Germinal center (tissue), 1 donor: ENCODE results near the gene HSDL1.

Experiments
- DNase-seq: peaks from one replicate; pipeline ENCODE4 v3.0.0; 2012; ENCODE audit warnings: mixed read lengths, low spot score

The HSDL1 gene

GRCh38 chr16:84144859-84145639 lies at the start of gene HSDL1, which contains the start of gene DNAAF1:
Gene HSDL1 (minus strand): TSS chr16:84145177. CDS start chr16:84131321, 13,856 bp downstream.
Gene DNAAF1 (plus strand): TSS chr16:84145308. CDS start chr16:84145441, 133 bp downstream.
- peak; percentile 98 for DNase-seq

GRCh38 chr16:84194018-84194417 lies 49.0 kb upstream of the HSDL1 start:
- DNase-seq = no peak

DNA sequence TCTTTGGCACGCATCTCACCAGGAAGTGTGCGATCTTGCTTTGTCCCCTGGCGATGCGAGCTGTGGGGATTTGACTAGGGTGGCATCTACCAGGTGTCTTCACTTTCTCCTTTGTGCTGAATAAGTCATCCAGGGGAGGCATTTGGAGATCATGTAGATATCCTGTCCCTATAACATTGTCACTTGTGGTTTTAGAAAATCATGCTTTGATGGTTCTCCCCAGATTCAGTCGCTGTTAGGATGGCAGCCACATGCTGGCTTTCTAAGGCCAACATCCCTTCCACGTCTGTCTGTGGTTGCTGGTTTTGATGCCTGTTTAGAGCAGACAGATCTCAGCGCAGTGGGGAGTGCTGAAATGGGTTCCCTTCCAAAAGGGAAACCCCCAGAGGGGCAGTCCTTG lies 48.5 kb upstream of the HSDL1 start:
- DNase-seq = no peak

- no peak for DNase-seq
Observed at GRCh38 chr16:84191466-84191865, 46.5 kb upstream of the HSDL1 start.

GRCh38 chr16:84190731-84191388 lies 45.9 kb upstream of the HSDL1 start, which contains the start of gene ADAD2:
Gene ADAD2 (plus strand): TSS chr16:84191157. CDS start chr16:84191231, 74 bp downstream.
- DNase-seq = no peak

- DNase-seq = peak; percentile 94
Observed at GRCh38 chr16:84186685-84187437, 41.9 kb upstream of the HSDL1 start, which contains the start of gene TAF1C. Gene TAF1C (minus strand): TSS chr16:84187057. CDS start chr16:84184988, 2,069 bp downstream.

- DNase-seq = no peak
Observed at GRCh38 chr16:84184775-84185174, 39.8 kb upstream of the HSDL1 start.

DNA sequence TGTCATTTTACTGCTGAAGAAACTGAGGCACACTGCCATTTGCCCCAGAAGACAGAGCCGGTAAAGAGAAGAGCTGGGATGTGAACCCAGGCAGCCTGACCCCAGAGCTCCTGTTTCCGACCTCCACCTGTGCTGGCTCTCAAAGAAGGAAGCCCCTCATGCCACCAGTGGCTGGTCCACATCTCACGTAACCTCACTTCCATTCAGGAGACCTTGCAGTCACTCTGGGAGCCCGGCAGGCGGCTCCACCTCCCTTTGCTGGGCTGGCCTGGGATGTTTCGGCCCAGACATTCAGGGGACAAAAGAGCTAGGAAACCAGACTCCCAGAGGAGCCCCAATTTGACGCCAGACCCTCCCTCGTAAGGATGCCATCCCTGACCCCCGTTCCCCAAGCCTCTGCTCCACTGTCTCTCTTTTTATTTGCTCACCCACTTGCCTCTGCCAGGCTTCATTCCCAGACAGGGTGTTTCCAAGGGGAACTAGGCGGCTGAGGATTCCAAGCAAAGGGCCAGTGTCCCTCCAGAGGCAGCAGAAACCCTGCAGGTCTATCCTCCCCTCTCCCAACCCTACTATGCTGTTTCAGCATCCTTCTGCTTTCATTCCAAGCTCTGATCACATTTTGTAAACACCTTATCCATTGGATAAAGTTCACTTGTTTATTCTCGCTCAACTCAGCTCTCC lies 39.1 kb upstream of the HSDL1 start:
- no peak for DNase-seq

- DNase-seq = no peak
Observed at GRCh38 chr16:84183572-84183875, 38.5 kb upstream of the HSDL1 start.

GRCh38 chr16:84182680-84183571 lies 37.9 kb upstream of the HSDL1 start:
- DNase-seq = no peak

DNA sequence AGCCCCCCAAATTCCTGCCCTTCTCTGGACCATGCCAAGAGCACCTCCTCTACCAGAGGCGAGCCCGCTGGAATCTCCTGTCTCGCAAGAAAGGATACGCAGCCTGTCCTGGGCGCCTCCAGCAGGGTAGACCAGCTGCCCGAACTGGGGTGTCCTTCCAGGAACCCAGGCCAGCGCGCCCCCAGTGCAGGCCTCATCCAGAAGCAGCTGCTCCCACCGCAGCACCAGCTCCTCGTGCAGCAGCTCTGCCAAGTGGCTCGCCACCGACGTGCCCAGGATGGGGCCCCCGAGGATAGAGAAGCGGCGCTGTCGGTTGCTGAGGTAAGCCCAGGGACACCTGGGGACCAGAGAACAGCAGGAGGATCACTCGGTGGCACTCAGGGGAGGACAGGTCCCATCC lies 37.1 kb upstream of the HSDL1 start:
- no peak for DNase-seq

DNA sequence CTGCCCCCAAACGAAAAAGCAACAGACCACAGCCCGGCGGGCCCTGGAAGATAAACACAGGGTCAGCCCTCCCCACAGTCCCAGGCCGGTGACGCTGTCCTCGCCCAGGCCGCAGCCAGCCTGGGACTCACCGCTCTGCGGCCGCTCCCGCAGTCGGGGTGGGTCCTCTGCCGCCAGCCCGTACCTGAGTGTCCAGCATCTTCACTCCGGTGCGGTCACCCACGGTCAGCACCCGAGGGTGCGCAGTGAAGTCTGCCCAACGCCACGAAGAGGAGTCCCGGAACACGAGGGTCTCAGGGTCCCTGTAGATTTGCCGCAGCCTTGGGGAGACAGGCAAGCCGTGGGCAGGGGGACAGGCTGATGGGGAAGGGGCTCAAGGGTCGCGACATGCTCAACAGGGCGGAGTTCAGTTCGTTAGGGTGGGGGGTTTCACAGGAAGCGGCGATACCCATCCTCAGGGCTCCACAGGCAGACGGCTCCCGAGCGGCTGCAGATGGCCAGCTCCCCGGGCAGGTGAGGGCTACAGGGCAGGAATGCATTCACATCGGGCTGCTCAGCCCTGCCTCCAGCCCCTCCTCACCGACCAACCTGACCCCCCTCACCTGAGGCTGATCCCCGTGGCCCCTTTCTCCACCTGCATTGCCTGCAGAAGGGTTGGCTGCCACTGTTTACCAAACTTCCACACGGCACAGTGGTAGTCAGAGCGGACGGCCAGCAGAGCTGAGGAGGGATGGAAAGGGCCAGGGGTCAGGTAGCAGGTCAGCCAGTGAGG lies 36.4 kb upstream of the HSDL1 start:
- no peak for DNase-seq

- DNase-seq = no peak
Observed at GRCh38 chr16:84180519-84181140, 35.7 kb upstream of the HSDL1 start.

DNA sequence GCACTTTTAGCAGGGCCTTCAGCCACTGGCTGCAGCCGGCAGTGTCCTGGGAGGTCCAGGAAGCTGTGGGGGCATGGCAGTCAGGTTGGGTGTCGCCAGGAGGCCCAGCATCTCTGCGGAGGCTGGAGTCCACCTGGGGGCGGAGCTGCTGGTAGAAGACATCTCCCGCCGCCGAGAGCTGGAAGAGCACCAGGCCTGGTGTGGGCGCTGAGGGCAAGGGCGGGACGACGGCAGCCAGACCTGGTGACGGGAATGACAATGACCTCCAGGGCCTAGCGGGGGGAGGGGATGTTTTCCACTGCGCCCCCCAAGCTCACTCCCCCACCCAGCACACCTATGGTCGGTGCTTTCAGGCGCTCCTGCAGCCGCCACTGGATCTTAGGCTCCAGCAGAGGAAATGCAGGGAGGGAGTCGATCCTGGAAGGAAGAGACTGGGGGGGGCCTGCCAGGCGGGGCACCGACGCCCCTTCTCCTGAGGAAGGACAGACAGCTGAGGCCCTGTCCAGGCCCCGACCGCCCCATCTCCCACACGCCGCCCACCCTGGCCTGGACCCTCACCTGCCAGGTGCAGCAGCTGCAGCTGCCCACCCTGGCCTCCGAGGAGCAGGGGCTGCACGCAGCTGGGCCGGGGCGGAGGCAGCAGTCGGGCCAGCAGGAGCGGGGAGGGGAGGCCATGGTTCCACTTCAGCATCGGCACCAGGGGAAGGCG lies 34.8 kb upstream of the HSDL1 start:
- no peak for DNase-seq

- no peak for DNase-seq
Observed at GRCh38 chr16:84178892-84179611, 34.1 kb upstream of the HSDL1 start.

GRCh38 chr16:84178146-84178765 lies 33.3 kb upstream of the HSDL1 start:
- DNase-seq = no peak

DNA sequence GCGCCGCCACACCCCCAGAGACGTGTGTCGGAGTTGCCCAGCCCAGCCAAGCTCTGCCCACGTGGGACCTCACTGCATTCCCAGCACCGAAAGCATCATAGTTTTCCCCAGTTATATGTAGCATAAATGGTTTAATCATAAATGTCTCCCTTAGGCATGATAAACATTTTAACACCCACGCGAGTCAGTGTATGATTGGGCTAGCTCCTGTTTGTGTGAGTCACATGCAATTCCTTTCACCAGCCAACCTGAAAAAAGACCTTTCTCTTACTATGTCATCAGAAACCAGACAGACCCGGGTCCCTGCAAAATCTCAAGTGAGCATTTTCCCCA lies 32.7 kb upstream of the HSDL1 start:
- no peak for DNase-seq
